H1 (cell line): ENCODE results near the gene SLC39A10. TPM values are rescaled to one million over a fixed set of nuclear protein-coding genes. Genes with fewer than 3 reads are reported as not detected.

Source experiments
- CTCF ChIA-PET: fragments of 300-600 bp; sonication (Branson Sonifier 250); formaldehyde crosslinking; loops from one replicate; lab custom pipeline; 2021; ENCODE audit not compliant: partially characterized antibody; lab: Charles Lee
- POLR2A ChIA-PET: fragments of 300-600 bp; sonication (Branson Sonifier 250); formaldehyde crosslinking; loops from one replicate; lab custom pipeline; 2021; ENCODE audit warnings: inconsistent platforms; ENCODE audit not compliant: partially characterized antibody; lab: Charles Lee
- DNase-seq, 2 experiments: peaks; one replicate each; pipeline versions ENCODE4 v3.0.0 to v3.0.0-alpha.2; 2010 to 2022; ENCODE audit warnings: low spot score in 2 of 2, low read depth in 1 of 2, mixed read lengths in 1 of 2
- FAIRE-seq: peaks from 2 replicates; lab custom pipeline; 2011; peaks lifted over from hg19 to GRCh38; lab: Jason Lieb, UNC
- H2AFZ ChIP-seq: 2 replicates; pipeline ENCODE4 v1.8.1; 2012; ENCODE audit warnings: low read length, inconsistent platforms
- H2AK5ac ChIP-seq: 2 replicates; pipeline ENCODE4 v1.6.1; 2013; ENCODE audit warnings: low read depth, low read length
- H2BK120ac ChIP-seq: replicated peaks from 2 replicates; pipeline ENCODE3; 2013; ENCODE audit warnings: low read depth, low read length, inconsistent platforms
- H2BK12ac ChIP-seq: 2 replicates; pipeline ENCODE4 v1.6.1; 2013; ENCODE audit warnings: low read depth, low read length
- H2BK15ac ChIP-seq: 2 replicates; pipeline ENCODE4 v1.6.1; 2013; ENCODE audit warnings: low read length
- H2BK20ac ChIP-seq: 2 replicates; pipeline ENCODE4 v1.6.1; 2013; ENCODE audit warnings: low read length
- H2BK5ac ChIP-seq: 2 replicates; pipeline ENCODE4 v1.6.1; 2013; ENCODE audit warnings: low read depth, low read length
- H3K14ac ChIP-seq: 2 replicates; pipeline ENCODE4 v1.6.1; 2013; ENCODE audit warnings: inconsistent platforms; ENCODE audit not compliant: insufficient read length
- H3K18ac ChIP-seq: 2 replicates; pipeline ENCODE4 v1.6.1; 2013; ENCODE audit warnings: low read length; ENCODE audit errors: extremely low read depth
- H3K23ac ChIP-seq: 2 replicates; pipeline ENCODE4 v1.6.1; 2013; ENCODE audit warnings: inconsistent platforms; ENCODE audit not compliant: insufficient read length
- H3K23me2 ChIP-seq: 2 replicates; pipeline ENCODE4 v1.6.1; 2013; ENCODE audit warnings: low read depth, low read length
- H3K27ac ChIP-seq: 2 replicates; pipeline ENCODE4 v1.6.1; 2011; ENCODE audit warnings: low read depth, low read length, inconsistent platforms
- H3K27me3 ChIP-seq, 4 experiments: replicated peaks in 1 of 4; 1 replicate in 1 of 4; 2 replicates in 3 of 4; pipeline versions ENCODE4 v1.6.1 to v1.8.1; 2011 to 2013; ENCODE audit warnings: low read length in 3 of 4, mild to moderate bottlenecking in 3 of 4, inconsistent platforms in 2 of 4, mixed read lengths in 2 of 4, moderate library complexity in 1 of 4; ENCODE audit not compliant: control insufficient read depth in 3 of 4, insufficient read depth in 3 of 4; ENCODE audit errors: extremely low read depth in 1 of 4
- H3K36me3 ChIP-seq, 4 experiments: 2 replicates each; pipeline versions ENCODE4 v1.6.1 to v1.8.1; 2011 to 2013; ENCODE audit warnings: mild to moderate bottlenecking in 4 of 4, low read length in 3 of 4, moderate library complexity in 2 of 4, control low read depth in 1 of 4, inconsistent platforms in 1 of 4; ENCODE audit not compliant: insufficient read depth in 4 of 4, control insufficient read depth in 2 of 4
- H3K4ac ChIP-seq: replicated peaks from 2 replicates; pipeline ENCODE3; 2013; ENCODE audit warnings: low read length, low read depth, mixed read lengths, inconsistent platforms; ENCODE audit not compliant: insufficient read length
- H3K4me1 ChIP-seq, 4 experiments: replicated peaks in 1 of 4; 1 replicate in 1 of 4; 2 replicates in 3 of 4; pipeline versions ENCODE4 v1.6.1 to v1.8.1; 2011 to 2013; ENCODE audit warnings: low read length in 3 of 4, inconsistent platforms in 2 of 4, mixed read lengths in 1 of 4; ENCODE audit not compliant: insufficient read depth in 4 of 4, control insufficient read depth in 3 of 4
- H3K4me2 ChIP-seq, 2 experiments: 2 replicates each; pipeline versions ENCODE4 v1.6.1 to v1.8.1; 2011 to 2013; ENCODE audit warnings: low read depth in 2 of 2, low read length in 2 of 2, control low read depth in 1 of 2, inconsistent platforms in 1 of 2, mild to moderate bottlenecking in 1 of 2; ENCODE audit not compliant: insufficient read depth in 1 of 2
- H3K4me3 ChIP-seq, 4 experiments: fragments of 200-600, 300-600 bp in 1 of 4; sonication (generic), shearing (Covaris generic), sonication (Bioruptor Twin) in 1 of 4; 2 replicates each; pipeline versions ENCODE4 v1.5.1 to v1.8.1; 2011 to 2016; ENCODE audit warnings: low read length in 4 of 4, low read depth in 3 of 4, control low read depth in 2 of 4, inconsistent platforms in 2 of 4, mild to moderate bottlenecking in 2 of 4, mixed read lengths in 1 of 4, moderate library complexity in 1 of 4; ENCODE audit not compliant: insufficient read depth in 2 of 4; ENCODE audit errors: extremely low read depth in 1 of 4
- H3K56ac ChIP-seq: replicated peaks from 2 replicates; pipeline ENCODE3; 2013; ENCODE audit warnings: low read depth, mild to moderate bottlenecking, mixed read lengths, low read length, inconsistent platforms; ENCODE audit not compliant: insufficient read length
- H3K79me1 ChIP-seq: 2 replicates; pipeline ENCODE4 v1.6.1; 2013; ENCODE audit warnings: low read depth, low read length, control low read depth
- H3K79me2 ChIP-seq, 2 experiments: 2 replicates each; pipeline versions ENCODE4 v1.6.1 to v1.8.1; 2012 to 2013; ENCODE audit warnings: low read length in 2 of 2, mild to moderate bottlenecking in 2 of 2, inconsistent platforms in 1 of 2; ENCODE audit not compliant: insufficient read depth in 2 of 2, control insufficient read depth in 1 of 2
- H3K9ac ChIP-seq, 4 experiments: replicated peaks in 1 of 4; 1 replicate in 1 of 4; 2 replicates in 3 of 4; pipeline versions ENCODE4 v1.6.1 to v1.8.1; 2011 to 2013; ENCODE audit warnings: low read depth in 3 of 4, low read length in 3 of 4, control low read depth in 2 of 4, mild to moderate bottlenecking in 2 of 4, moderate library complexity in 2 of 4, inconsistent platforms in 1 of 4; ENCODE audit errors: extremely low read depth in 1 of 4
- H3K9me3 ChIP-seq, 2 experiments: 2 replicates each; pipeline versions ENCODE4 v1.6.1 to v1.8.1; 2012 to 2013; ENCODE audit warnings: mild to moderate bottlenecking in 2 of 2, moderate library complexity in 2 of 2, control low read depth in 1 of 2, inconsistent platforms in 1 of 2, low read depth in 1 of 2, low read length in 1 of 2, mixed read lengths in 1 of 2; ENCODE audit not compliant: insufficient read depth in 2 of 2
- H4K20me1 ChIP-seq, 2 experiments: replicated peaks in 1 of 2; 2 replicates each; pipeline versions ENCODE3 to v1.8.1; 2011 to 2013; ENCODE audit warnings: inconsistent platforms in 2 of 2, low read length in 2 of 2, mild to moderate bottlenecking in 1 of 2; ENCODE audit not compliant: insufficient read depth in 2 of 2, control insufficient read depth in 1 of 2
- H4K5ac ChIP-seq: 2 replicates; pipeline ENCODE4 v1.6.1; 2013; ENCODE audit warnings: low read length, low read depth, mixed read lengths, inconsistent platforms; ENCODE audit not compliant: insufficient read length
- H4K8ac ChIP-seq: 2 replicates; pipeline ENCODE4 v1.8.0; 2013; ENCODE audit warnings: mild to moderate bottlenecking, moderate library complexity, low read length, inconsistent platforms; ENCODE audit not compliant: insufficient read depth; ENCODE audit errors: extremely low read depth
- H4K91ac ChIP-seq: replicated peaks from 2 replicates; pipeline ENCODE3; 2013; ENCODE audit warnings: low read length, mixed read lengths, inconsistent platforms; ENCODE audit not compliant: insufficient read length
- BRCA1 ChIP-seq: IDR thresholded peaks from 2 replicates; pipeline ENCODE4 v1.6.1; 2012; ENCODE audit warnings: low read depth, low read length, improper control_type of control experiment
- CEBPB ChIP-seq: IDR thresholded peaks from 2 replicates; pipeline ENCODE4 v1.6.1; 2012; ENCODE audit warnings: low read depth, low read length
- FOSL1 ChIP-seq: IDR thresholded peaks from 2 replicates; pipeline ENCODE4 v1.6.1; 2011; ENCODE audit warnings: mild to moderate bottlenecking, low read depth, low read length, moderate library complexity; ENCODE audit not compliant: insufficient read depth
- GABPA ChIP-seq: IDR thresholded peaks from 2 replicates; pipeline ENCODE4 v1.6.1; 2011; ENCODE audit warnings: mild to moderate bottlenecking, low read length, moderate library complexity, borderline replicate concordance; ENCODE audit not compliant: insufficient read depth
- HDAC2 ChIP-seq, 2 experiments: fragments of 300-600 bp in 1 of 2; sonication (generic) in 1 of 2; IDR thresholded peaks; 2 replicates each; pipeline ENCODE4 v1.6.1; 2011 to 2012; ENCODE audit warnings: low read depth in 2 of 2, low read length in 2 of 2, mild to moderate bottlenecking in 2 of 2, moderate library complexity in 2 of 2, borderline replicate concordance in 1 of 2, inconsistent platforms in 1 of 2
- KDM4A ChIP-seq: IDR thresholded peaks from one replicate; pipeline ENCODE4 v1.7.1; 2012; ENCODE audit warnings: low read depth, mild to moderate bottlenecking, moderate library complexity, low read length, inconsistent platforms; ENCODE audit not compliant: severe bottlenecking
- PHF8 ChIP-seq: fragments of 200-600 bp; sonication (generic); conservative IDR thresholded peaks from 2 replicates; pipeline ENCODE4 v1.7.1; 2012; ENCODE audit warnings: low read depth, mild to moderate bottlenecking, inconsistent platforms, low read length, moderate library complexity
- POLR2AphosphoS5 ChIP-seq: IDR thresholded peaks from 2 replicates; pipeline ENCODE4 v1.6.1; 2011; ENCODE audit warnings: low read depth, low read length
- RXRA ChIP-seq: IDR thresholded peaks from 2 replicates; pipeline ENCODE4 v1.6.1; 2011; ENCODE audit warnings: low read depth, mild to moderate bottlenecking, low read length, moderate library complexity; ENCODE audit not compliant: insufficient read depth
- SAP30 ChIP-seq: fragments of 300-600 bp; sonication (generic); IDR thresholded peaks from 2 replicates; pipeline ENCODE4 v1.7.1; 2012; ENCODE audit warnings: low read length, moderate library complexity, mild to moderate bottlenecking, inconsistent platforms; ENCODE audit not compliant: insufficient read depth, insufficient replicate concordance
- SIX5 ChIP-seq: IDR thresholded peaks from 2 replicates; pipeline ENCODE4 v1.6.1; 2011; ENCODE audit warnings: mild to moderate bottlenecking, low read depth, low read length
- SP2 ChIP-seq: IDR thresholded peaks from 2 replicates; pipeline ENCODE4 v1.6.1; 2012; ENCODE audit warnings: mild to moderate bottlenecking, low read length, inconsistent platforms
- SRF ChIP-seq: IDR thresholded peaks from 2 replicates; pipeline ENCODE4 v1.6.1; 2011; ENCODE audit warnings: mild to moderate bottlenecking, low read depth, low read length, moderate library complexity
- WGBS, 2 experiments: shearing (Covaris generic) in 1 of 2; methylation state at CpG; one replicate each; pipeline versions ENCODE4 v1.1.6 to v1.1.7; 2013 to 2015; ENCODE audit warnings: low lambda C conversion rate in 2 of 2, mixed read lengths in 2 of 2, inconsistent platforms in 1 of 2, low coverage in 1 of 2, missing lambda C conversion rate in 1 of 2; ENCODE audit not compliant: insufficient replicate concordance in 2 of 2, insufficient coverage in 1 of 2, insufficient read length in 1 of 2; ENCODE audit errors: extremely low coverage in 1 of 2, missing lambda C conversion rate in 1 of 2; 5-methylcytosine and 5-hydroxymethylcytosine counted together
- polyA plus RNA-seq, 7 experiments: library from polyadenylated mRNA; depleted of rRNA in 3 of 7; stranded (reverse) in 5 of 7; unstranded in 2 of 7; fragments of >200 nt in 5 of 7; fragments of 200-250 nt in 2 of 7; gene quantifications; 1 replicate in 5 of 7; 2 replicates in 1 of 7; 4 replicates in 1 of 7; pipeline versions ENCODE4 v1.2.1 to v1.2.3, GENCODE V29; 2011 to 2013; ENCODE audit warnings: missing spikeins in 2 of 7, mixed read lengths in 2 of 7
- total RNA-seq: library from RNA; stranded (reverse); fragmentation: NEBNext Ultra II Directional; extraction: Animal tissue kit (Norgen Biotek cat#: 25700); gene quantifications from 2 replicates; pipeline ENCODE4 v1.2.1, GENCODE V29; 2021

The SLC39A10 gene
- total and polyA plus RNA-seq, 2 of the 8 experiments (the other 6 are each of a cell fraction or from before 2014, with no cell fraction given): 68.1 to 234 TPM

DNA sequence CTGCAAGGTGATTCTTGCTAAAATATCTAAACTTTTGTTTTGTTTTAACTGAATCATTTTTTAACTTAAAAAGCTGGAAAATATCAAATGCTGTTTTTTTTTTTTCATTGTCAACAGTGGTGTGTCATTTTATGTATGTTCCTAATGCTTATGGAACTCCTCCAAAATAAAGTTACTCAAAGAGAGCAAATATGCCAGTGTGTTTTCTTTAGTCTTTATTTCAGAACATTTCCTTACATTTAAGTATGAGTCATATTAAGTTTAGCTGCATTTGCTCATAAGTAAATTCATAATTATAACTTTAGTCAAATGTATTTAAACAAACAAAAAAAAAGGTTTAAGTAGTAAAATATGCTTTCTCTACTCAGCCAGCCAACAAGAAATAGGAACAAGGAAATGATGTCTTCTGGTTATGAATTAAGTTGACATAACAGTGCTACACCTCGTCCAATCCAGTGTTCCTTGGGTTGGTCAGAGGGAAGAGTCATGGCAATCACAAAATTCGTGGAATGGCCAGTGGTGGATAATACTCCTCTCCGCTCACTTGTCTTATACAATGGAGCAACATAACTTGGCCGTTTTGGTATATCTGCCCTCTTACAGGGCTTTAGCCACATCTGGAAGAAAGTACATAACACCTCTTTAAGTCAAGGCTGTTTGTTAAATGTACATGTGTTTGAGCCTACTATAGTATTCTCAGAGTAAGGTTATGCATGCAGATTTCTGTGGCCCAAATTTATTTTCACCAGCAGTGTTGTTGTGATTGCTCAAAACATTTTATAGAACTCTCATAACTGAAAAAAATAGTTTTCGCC, 80.7 kb downstream of the SLC39A10 start:
- no peak overlapping the region for H2AK5ac ChIP-seq
- no peak overlapping the region for H3K4me2 ChIP-seq
- no peak overlapping the region for H3K9ac ChIP-seq
- H3K14ac ChIP-seq: no peak overlapping the region
- H3K79me2 ChIP-seq: no peaks in the 10 kb centered on the region
- H3K36me3 ChIP-seq: peaks cover 0 to 44% (median 15%) of the 10 kb centered on the region in 4 experiments; a peak in 4 of 8 replicates
- H3K27me3 ChIP-seq: no peaks in the 10 kb centered on the region
- no peak overlapping the region for H3K18ac ChIP-seq
- no peaks in the 10 kb centered on the region for H3K79me1 ChIP-seq
- DNase-seq (no peak), FAIRE-seq (no peak)
- H4K8ac ChIP-seq: no peak overlapping the region
- H2BK120ac ChIP-seq: no peak overlapping the region
- no peak overlapping the region for H2BK20ac ChIP-seq
- H2BK5ac ChIP-seq: no peak overlapping the region
- H3K27ac ChIP-seq: no peak overlapping the region
- WGBS, 2 experiments: 87% methylated on average over 5 of the region's 5 CpGs; no CpG with 5 or more reads in 1 of the 2 experiments
- H3K4me3 ChIP-seq: no peak overlapping the region
- no peak overlapping the region for H2AFZ ChIP-seq
- no peak overlapping the region for H2BK15ac ChIP-seq
- ChIA-PET CTCF (interaction anchor here (0.9 kb wide), 1 partner anchor 34 kb away, joined by 3 read pairs; no protein-coding TSS in a partner anchor), POLR2A (no interaction called here)
- H3K4ac ChIP-seq: no peak overlapping the region
- H4K91ac ChIP-seq: no peak overlapping the region
- no peak overlapping the region for H3K23ac ChIP-seq
- H4K5ac ChIP-seq: no peak overlapping the region
- H3K56ac ChIP-seq: no peak overlapping the region
- H3K23me2 ChIP-seq: no peaks in the 10 kb centered on the region
- H3K4me1 ChIP-seq: no peaks in the 10 kb centered on the region
- no peaks in the 10 kb centered on the region for H4K20me1 ChIP-seq
- peaks cover 8 to 9% of the 10 kb centered on the region in 2 experiments; a peak in 3 of 4 replicates for H3K9me3 ChIP-seq
- no peak overlapping the region for H2BK12ac ChIP-seq
- TF ChIP-seq SAP30: no peak
- no peak for TF ChIP-seq FOSL1
- no peak for TF ChIP-seq HDAC2 (IDR thresholded peaks at IDR 0.05; ENCODE audit: borderline replicate concordance in 1 of 2, low read depth in 2 of 2, low read length in 2 of 2)
- no peak for TF ChIP-seq RXRA
- TF ChIP-seq CEBPB: no peak
- no peak for TF ChIP-seq BRCA1
- TF ChIP-seq SIX5: no peak
- no peak for TF ChIP-seq SP2
- no peak for TF ChIP-seq KDM4A
- no peak for TF ChIP-seq POLR2AphosphoS5
- no peak for TF ChIP-seq GABPA
- no peak for TF ChIP-seq SRF
- no peak for TF ChIP-seq PHF8
